Gastrocnemius medialis (tissue), 4 donors: ENCODE data around the gene APBA3.

Experiments
- POLR2A ChIP-seq, 2 donors: fragments of 450-650 bp; IDR thresholded peaks; one replicate each; pipeline ENCODE4 v1.6.1; 2017; ENCODE audit warnings: antibody characterized with exemption in 2 of 2, mild to moderate bottlenecking in 2 of 2, moderate library complexity in 2 of 2
- TF ChIP-seq, protein P1 (sequence below), 5 experiments: fragments of 450-650 bp in 3 of 5; fragments of 200-600 bp in 2 of 5; sonication (generic) in 2 of 5; IDR thresholded peaks in 4 of 5; conservative IDR thresholded peaks in 1 of 5; 1 replicate in 4 of 5; 2 replicates in 1 of 5; pipeline ENCODE4 v1.5.1; 2016 to 2019; ENCODE audit warnings: antibody characterized with exemption in 5 of 5, mild to moderate bottlenecking in 3 of 5, moderate library complexity in 3 of 5

DNA sequence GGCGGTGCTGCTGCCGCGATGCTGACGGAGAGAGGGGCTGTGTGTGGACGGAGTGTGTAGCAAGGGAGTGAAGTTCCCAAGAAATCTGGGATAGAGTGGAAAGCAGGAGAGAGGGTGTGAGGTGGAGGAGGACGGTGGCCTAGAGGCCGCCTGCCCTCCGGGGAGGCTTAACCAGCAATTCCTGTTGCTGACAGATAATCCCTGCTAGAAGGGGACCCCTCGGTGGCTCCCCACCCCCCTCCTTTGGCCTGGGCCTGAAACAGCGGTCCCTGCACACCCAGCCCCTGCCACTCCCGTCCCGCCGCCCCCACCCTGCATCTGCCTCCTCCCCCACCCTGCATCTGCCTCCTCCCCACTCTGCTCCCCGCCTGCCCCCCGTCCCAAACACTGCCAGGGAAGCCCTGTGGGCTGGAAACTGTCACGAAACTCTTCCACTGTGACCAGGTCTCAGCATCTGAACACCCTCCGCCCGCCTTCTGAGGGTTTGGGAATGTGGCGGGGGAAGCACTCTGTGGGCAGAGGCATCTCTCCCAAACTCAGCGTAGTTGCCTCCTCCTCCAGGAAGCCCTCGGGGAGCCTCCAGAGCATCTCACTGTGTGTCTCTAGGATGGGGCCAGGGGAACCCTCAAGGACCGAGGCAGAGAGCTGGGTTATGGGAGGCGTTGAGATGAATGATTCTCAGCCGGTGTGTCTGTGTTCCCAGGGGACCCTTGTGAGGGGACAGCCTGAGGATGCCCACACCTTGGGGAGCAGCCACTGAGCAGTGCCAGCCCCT is 41.8 kb upstream of the APBA3 start:
- TF ChIP-seq, protein P1, sequence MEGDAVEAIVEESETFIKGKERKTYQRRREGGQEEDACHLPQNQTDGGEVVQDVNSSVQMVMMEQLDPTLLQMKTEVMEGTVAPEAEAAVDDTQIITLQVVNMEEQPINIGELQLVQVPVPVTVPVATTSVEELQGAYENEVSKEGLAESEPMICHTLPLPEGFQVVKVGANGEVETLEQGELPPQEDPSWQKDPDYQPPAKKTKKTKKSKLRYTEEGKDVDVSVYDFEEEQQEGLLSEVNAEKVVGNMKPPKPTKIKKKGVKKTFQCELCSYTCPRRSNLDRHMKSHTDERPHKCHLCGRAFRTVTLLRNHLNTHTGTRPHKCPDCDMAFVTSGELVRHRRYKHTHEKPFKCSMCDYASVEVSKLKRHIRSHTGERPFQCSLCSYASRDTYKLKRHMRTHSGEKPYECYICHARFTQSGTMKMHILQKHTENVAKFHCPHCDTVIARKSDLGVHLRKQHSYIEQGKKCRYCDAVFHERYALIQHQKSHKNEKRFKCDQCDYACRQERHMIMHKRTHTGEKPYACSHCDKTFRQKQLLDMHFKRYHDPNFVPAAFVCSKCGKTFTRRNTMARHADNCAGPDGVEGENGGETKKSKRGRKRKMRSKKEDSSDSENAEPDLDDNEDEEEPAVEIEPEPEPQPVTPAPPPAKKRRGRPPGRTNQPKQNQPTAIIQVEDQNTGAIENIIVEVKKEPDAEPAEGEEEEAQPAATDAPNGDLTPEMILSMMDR (IDR thresholded peaks at IDR 0.05 in 4 of 5, conservative IDR thresholded peaks at IDR 0.05 in 1 of 5): no peak
- no peak for TF ChIP-seq POLR2A (IDR thresholded peaks at IDR 0.05)
